ENCODE results near the gene RPS15.

Gene RPS15

GRCh38 chr19:1406774-1407527, 31.2 kb upstream of the RPS15 start:
- TF ChIP-seq ZFX (IDR thresholded peaks at IDR 0.05; ENCODE audit: borderline replicate concordance) (no peak), CTCF (IDR thresholded peaks at IDR 0.05) (peak; percentile 62)
- H3K27ac ChIP-seq: peak overlapping the region; percentile 98

- no peak for TF ChIP-seq ZFX (IDR thresholded peaks at IDR 0.05; ENCODE audit: borderline replicate concordance)
- no peak for TF ChIP-seq CTCF (IDR thresholded peaks at IDR 0.05)
- H3K27ac ChIP-seq: peak within 1 kb of the TSS; percentile 98
These were observed 30.5 kb upstream of the RPS15 start, which contains the start of gene DAZAP1 for GRCh38 chr19:1407528-1408299. Gene DAZAP1 (plus strand): TSS chr19:1407586. CDS start chr19:1407774, 188 bp downstream.

- peak overlapping the region; percentile 98 for H3K27ac ChIP-seq
- TF ChIP-seq CTCF (IDR thresholded peaks at IDR 0.05): no peak
- no peak for TF ChIP-seq ZFX (IDR thresholded peaks at IDR 0.05; ENCODE audit: borderline replicate concordance)
These were observed 29.6 kb upstream of the RPS15 start for GRCh38 chr19:1408300-1409203.

GRCh38 chr19:1409204-1410005, 28.8 kb upstream of the RPS15 start:
- H3K27ac ChIP-seq: peak overlapping the region; percentile 98
- TF ChIP-seq ZFX (IDR thresholded peaks at IDR 0.05; ENCODE audit: borderline replicate concordance) (no peak), CTCF (IDR thresholded peaks at IDR 0.05) (no peak)

- TF ChIP-seq ZFX (IDR thresholded peaks at IDR 0.05; ENCODE audit: borderline replicate concordance) (no peak), CTCF (IDR thresholded peaks at IDR 0.05) (no peak)
- H3K27ac ChIP-seq: peak overlapping the region; percentile 98
These were observed 27.9 kb upstream of the RPS15 start for GRCh38 chr19:1410136-1410786.

- peak overlapping the region; percentile 98 for H3K27ac ChIP-seq
- TF ChIP-seq ZFX (IDR thresholded peaks at IDR 0.05; ENCODE audit: borderline replicate concordance) (no peak), CTCF (IDR thresholded peaks at IDR 0.05) (no peak)
These were observed 27.4 kb upstream of the RPS15 start for GRCh38 chr19:1410789-1411188.

All from 22Rv1 (cell line).